Stimulated activated CD8-positive, alpha-beta memory T cell treated with anti-CD3 and anti-CD28 coated beads, Interleukin-15, amount 100 ng/mL, for 4 hours (primary cell): ENCODE measurements around the gene DPT.
"Not testable (repeated sequence)": the region's sequence is repeated elsewhere in the genome, so short reads cannot be mapped to it uniquely, and the experiment has no call there.

ENCODE experiments used
- DNase-seq, 2 donors: peaks; one replicate each; pipeline ENCODE4 v3.0.0-alpha.2; 2020; ENCODE audit warnings: low read depth in 2 of 2

Gene DPT

DNA sequence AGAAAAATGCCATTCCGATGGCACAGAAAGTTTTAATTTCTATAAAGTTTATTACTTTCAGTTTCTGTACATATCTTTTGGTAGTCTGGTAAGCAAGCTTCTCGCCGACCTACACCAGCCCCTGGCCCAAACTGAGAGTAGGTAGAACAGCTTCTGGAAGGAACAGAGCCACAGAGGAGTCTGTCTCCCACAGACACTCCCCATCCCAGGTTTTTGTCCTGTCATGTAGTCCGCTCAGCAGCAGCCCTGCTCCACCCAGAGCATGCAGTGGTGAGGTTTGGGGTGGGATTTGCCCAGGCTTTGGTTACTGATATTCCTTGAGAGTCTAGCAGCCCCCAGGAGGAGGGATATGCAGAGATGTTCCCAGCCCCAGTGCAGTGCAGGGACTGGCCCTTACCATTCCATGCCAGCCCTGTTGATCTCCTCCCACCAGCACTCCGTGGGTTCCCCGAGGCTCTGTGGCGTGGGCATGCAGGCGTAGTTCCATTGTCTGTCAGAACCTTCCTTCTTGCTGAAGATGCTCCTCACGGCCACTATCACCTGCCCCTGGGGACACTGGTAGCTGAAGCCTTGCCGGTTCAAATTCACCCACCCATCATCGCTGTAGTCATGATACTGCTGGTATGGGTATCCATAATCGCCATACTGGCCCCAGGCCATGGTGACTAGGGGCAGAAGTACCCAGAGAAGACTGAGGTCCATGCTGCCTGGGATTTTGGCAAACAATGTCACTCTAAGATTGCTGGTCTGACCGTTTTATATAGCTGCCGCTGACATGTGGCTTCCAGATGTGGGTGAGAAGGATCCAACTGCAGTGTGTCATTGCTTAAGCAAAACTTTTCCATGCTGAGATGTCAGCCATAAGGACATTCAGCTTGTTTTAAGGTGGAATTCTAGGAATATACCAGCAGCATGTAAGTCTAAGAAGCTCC is at the start of gene DPT:
DPT (minus strand) TSS at position 734 of the 932 bp plus-strand sequence; CDS start at position 702, 32 bp downstream.
- no peak for DNase-seq

- no peak for DNase-seq
Measured at GRCh38 chr1:168775366-168775765, 46.4 kb upstream of the DPT start.

GRCh38 chr1:168774241-168774640 is 45.2 kb upstream of the DPT start:
- DNase-seq: no peak

GRCh38 chr1:168772428-168773060 is 43.5 kb upstream of the DPT start:
- no peak for DNase-seq

DNA sequence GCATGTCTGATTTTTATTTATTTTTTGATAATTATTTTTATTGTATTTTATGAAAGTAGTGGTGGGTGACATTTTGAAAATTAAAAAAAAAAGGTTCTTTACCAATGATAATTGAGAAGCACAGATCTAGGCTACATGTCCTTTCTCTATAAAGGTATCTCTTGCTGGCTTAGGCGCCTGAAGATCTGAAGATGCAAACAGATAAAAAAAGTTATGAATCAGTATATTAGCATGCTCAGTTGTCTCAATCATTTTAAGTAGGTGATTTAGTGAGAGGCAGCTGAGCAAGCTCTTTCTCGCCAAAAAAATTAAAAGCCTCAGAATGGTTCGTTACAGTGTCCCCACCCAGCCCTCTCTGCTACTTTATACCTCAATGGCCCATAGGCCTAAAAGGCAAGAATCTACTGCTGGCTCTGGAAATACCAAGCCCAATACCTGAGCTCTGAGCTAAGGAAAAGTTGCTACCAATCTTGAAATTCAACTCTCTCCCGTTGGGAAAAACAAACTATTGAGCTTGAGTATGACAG is 42.2 kb upstream of the DPT start:
- DNase-seq: no peak

GRCh38 chr1:168769893-168770292 is 40.9 kb upstream of the DPT start:
- DNase-seq: not testable (repeated sequence)

DNA sequence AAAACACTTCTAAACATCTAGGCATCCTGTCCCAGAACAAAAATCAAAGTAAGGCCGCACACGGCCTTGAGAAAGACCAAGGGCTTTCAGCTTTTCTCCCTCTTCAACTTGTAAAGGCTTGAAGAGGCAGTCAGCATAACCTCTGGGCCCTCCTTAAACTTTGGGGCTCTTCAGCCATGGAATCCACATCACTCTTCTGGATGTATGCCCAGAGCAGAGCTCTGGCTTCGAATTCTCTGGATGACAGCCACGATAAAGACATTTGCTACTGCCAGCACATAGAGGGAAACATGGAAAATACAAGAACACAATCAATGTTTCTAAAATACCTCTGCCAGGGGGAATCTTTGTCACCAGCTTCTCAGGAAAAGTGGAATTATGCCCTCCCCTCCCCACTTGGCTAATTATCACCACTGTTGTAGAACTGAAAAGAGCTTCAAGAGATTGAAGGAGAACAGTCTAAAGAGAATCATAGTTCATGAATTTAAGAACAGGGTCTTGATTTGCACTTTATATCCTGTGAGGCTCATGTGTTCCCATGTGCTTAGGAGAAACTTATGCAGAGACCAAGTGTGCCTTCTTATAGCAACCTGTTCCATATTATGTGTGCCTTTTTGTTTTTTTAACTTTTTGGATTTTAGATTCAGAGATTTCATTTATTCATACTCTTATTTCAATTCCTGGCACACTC is 39.0 kb upstream of the DPT start:
- no peak for DNase-seq

- no peak for DNase-seq
Measured at GRCh38 chr1:168766568-168766967, 37.6 kb upstream of the DPT start.

- DNase-seq: no peak
Measured at GRCh38 chr1:168763031-168763430, 34.0 kb upstream of the DPT start.

DNA sequence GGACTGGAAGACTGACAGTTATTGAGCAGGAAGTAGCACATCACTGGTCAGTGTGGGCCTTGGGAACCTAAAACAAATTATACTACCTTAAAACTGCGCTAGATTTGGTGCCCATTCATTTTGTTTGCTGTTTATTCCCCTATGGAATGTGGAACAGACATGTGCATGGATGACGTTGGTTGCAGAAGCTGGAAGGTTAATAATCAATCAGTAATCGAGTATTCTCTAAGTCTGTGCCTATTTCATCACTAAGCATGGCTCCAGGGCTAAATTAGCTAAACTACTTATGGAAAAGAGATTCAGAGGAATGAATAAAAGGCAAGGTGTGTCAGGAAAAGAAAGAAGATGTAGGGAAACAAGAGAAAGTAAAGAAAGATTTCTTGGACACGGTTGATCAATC is 33.5 kb upstream of the DPT start:
- no peak for DNase-seq

DNA sequence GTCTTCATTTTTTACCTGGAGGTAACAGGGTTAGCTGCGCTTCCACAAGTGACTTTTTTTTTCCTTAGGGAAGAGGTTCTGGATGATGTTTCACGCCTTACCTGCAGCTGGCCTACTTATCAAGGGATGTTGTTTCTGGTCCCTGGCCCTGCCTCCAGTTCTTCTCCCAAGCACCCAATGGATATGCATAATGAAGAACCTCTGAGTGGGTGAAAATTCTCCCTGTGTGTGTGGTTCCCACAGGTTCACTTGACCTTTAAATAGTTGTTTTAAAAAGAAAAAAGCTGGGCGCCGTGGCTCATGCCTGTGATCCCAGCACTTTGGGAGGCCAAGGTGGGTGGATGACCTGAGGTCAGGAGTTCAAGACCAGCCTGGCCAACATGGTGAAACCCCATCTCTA is 31.8 kb upstream of the DPT start:
- DNase-seq: no peak

GRCh38 chr1:168760241-168760640 is 31.2 kb upstream of the DPT start:
- no peak for DNase-seq

DNA sequence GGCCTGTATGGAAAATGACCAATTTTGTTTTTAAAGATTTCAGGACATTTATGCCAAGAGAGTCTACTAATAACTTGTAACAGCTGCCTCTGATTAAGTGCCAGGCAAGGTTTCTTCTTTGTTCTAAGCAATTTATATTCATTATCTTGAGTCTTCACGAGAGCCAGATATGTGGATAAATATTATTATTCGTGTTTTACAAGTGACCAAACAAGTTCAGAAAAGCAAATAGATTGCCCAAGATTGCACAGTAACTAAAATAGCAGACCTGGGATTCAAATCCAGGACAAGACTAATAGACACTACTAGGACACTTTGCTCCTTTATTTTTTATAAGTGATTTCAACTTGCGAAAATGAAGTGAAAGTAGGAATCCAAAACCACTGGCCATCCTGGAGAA is 30.1 kb upstream of the DPT start:
- no peak for DNase-seq

DNA sequence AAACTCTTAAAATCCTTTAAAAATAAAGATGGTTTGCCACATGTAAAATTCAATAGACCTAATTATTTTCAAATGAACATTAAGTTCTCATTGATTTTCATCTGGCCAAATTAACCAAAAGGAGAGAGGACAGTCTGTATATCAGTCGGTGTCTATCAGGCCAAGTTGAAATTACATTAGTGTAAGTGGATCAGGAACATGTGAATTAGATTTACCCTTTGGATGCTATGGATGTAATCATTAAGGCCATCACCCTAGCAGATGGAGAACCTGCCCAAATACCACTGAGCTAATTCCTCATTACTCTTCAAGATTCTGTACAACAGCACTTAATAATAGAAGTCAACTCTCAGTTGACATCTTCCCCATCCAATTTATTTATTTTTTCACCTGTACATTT is 29.5 kb upstream of the DPT start:
- no peak for DNase-seq

- DNase-seq: no peak
Measured at GRCh38 chr1:168755800-168756418, 26.9 kb upstream of the DPT start.

DNA sequence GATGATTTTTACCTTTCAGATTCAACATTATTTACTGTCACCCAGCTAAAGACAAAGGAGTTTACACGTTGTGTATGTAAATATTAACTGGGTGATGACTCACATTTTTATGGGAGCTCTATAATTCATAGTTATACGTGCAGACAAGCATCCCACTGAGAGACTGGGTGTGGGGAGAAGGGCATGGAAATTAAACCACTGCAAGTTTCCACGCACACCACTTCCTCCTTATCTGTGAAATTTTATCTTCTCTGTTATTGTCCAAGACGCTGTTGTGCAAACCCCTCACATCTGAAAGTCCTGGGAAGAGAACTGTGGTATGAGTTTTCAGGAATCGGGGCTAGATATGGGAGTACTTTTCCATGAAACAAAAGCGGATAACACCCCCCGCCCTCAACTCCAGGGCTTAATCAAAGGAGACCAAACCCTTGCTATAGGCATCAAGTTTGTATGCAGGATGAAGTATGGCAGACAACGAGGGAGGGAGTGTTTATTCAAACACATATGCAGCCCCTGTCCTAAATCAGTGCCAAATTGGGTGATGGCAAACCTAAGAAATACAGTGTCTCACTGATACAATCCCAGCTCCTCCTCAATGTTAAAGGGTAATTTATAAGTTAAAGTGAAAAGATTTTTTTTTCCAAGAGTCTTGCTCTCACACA is 23.3 kb upstream of the DPT start:
- DNase-seq: no peak

DNA sequence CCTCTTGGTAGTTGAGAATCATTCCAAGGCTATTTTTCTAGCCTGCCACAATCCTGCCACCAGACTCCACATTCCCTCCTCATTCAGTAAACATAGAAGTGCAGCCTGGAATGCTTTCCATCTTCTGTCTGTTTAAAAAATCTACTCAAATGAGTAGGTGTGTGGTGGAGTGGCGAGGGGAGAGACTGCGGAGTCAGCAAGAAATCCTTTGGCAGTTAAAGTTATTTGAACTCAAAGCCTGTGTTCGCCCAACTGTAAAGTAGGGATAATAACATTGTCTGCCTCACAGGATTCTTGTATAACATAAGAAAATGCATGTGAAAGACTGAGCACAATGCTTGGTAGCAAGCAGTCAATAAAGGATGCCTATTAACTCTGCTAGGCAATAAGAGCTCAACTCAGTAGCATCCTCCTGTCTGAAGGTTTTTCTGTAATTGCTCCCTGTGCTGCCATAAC is 22.2 kb upstream of the DPT start:
- no peak for DNase-seq

DNA sequence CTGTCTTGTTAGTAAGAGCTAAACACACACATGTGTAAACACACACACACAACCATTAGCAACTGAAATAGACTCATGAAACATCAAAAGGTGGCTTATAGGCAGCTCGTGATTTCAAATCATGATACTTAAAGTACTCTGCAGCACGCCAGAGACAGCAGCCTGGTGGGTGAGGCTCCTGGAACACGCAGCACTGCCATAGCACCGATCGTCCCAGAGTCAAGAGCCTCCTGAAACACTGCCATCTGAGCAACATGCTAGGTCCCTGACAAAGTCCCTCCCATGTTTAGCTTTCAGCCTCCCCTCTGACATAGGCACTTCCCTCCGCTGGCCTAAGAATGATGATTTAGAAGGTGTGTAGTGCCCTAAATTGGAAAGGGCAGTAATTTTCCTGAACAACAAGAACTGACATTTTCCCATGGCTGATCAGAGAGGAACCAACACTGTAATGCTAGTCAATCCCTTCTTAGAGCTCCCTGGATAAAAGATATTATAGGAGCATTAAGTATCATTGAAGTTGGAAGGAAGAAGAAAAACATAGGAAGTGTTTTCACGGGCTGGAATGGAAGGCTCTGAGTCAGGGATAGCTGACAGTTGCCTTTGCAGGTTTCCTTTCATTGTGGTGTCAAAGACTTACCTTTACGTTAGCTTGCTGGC is 14.1 kb upstream of the DPT start:
- DNase-seq: no peak

DNA sequence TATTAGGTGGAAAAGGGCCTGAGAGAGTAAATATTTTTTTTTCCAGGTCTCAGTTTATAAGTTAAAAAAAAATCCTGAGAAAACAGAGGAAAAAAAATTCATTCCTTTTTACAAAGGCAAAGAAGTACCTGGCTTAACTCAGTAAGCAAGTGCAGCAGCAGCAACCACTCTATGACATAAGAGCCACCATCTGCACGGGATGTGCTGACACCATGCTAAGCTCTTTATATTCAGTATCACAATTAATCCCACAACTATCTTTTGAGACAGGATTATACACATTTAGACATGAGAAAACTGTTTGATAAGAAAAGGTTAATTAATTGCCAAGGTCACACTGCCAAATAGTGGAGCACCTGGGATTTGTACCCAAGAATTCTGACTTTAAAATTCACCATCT is 13.4 kb upstream of the DPT start:
- DNase-seq: no peak

GRCh38 chr1:168739908-168740307 is 10.9 kb upstream of the DPT start:
- DNase-seq: no peak

DNA sequence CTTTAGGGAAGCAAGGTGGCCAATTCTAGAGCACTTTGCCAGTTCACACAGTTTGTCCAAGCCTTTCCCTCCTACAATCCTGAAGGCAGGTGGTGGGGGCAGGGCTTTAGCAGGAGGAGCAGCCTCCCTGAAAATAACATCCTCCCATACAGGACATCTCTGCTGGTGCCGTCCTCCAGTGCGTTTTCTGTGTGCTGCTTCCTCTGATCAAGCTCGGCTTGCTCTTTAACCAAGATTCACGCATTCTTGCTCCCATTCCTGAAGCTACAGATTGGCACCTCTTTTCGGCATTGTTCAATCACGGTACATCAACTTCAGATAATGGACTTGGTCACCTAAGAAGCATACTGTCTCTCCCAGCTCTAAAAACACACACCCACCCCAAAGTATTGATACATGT is 7.5 kb upstream of the DPT start:
- no peak for DNase-seq
